Measurements from ENCODE around the gene IL23R. TPM values are rescaled to one million over a fixed set of nuclear protein-coding genes. Genes with fewer than 3 reads are reported as not detected.

IL23R gene
- total RNA-seq, 1 experiment from 2014 or later = not detected

GRCh38 chr1:67209521-67209920, 43.3 kb downstream of the IL23R start:
- Histone ChIP-seq H3K4me2 (ENCODE audit: low read length) (no peak overlapping the region), H3K27me3 (ENCODE audit: insufficient read depth, low read length) (no peaks in the 10 kb centered on the region), H3K9me2 (ENCODE audit: insufficient read depth) (no peaks in the 10 kb centered on the region), H3K27ac (ENCODE audit: low read depth, low read length) (no peak overlapping the region), H3K36me3 (ENCODE audit: control insufficient read depth in 1 of 2, insufficient read depth in 2 of 2, low read length in 2 of 2) (no peaks in the 10 kb centered on the region), H3K9ac (ENCODE audit: low read length) (no peak overlapping the region), H2AFZ (ENCODE audit: low read depth, low read length, poor library complexity, severe bottlenecking) (no peak overlapping the region), H4K20me1 (ENCODE audit: insufficient read depth) (no peaks in the 10 kb centered on the region), H3K79me2 (ENCODE audit: insufficient read depth, low read length) (no peaks in the 10 kb centered on the region), H3K4me1 (ENCODE audit: control insufficient read depth in 1 of 2, insufficient read depth in 2 of 2, low read length in 2 of 2) (no peaks in the 10 kb centered on the region), H3K4me3 (replicated peaks in 1 of 2; ENCODE audit: low read depth in 1 of 2, low read length in 2 of 2) (no peak overlapping the region), H3K9me3 (ENCODE audit: control insufficient read depth in 1 of 2, insufficient read depth in 1 of 2, low read depth in 1 of 2, low read length in 2 of 2) (no peaks in the 10 kb centered on the region)
- BruUV-seq (replicated peaks) = no TSS peak
- ChIA-PET POLR2A (no interaction called here), CTCF (interaction anchor here (1.4 kb wide), 1 partner anchor 291 kb away, joined by 4 read pairs; no protein-coding TSS in a partner anchor), RAD21 (ENCODE audit: low non-redundant PET in 1 of 2, low total read pairs in 2 of 2, uncharacterized antibody in 2 of 2, unreplicated experiment in 2 of 2) (no interaction called here)
- TF ChIP-seq POLR2AphosphoS5 (IDR thresholded peaks at IDR 0.05; ENCODE audit: low read depth, low read length) = no peak
- no peak for TF ChIP-seq ZFX (IDR thresholded peaks at IDR 0.05)
- TF ChIP-seq EZH2phosphoT487 (IDR thresholded peaks at IDR 0.05; ENCODE audit: borderline replicate concordance) = no peak
- no peak for ATAC-seq
- no peak for DNase-seq (ENCODE audit: low read depth, low spot score)
- intact Hi-C loops (cut with micrococcal nuclease) = no loop called here

DNA sequence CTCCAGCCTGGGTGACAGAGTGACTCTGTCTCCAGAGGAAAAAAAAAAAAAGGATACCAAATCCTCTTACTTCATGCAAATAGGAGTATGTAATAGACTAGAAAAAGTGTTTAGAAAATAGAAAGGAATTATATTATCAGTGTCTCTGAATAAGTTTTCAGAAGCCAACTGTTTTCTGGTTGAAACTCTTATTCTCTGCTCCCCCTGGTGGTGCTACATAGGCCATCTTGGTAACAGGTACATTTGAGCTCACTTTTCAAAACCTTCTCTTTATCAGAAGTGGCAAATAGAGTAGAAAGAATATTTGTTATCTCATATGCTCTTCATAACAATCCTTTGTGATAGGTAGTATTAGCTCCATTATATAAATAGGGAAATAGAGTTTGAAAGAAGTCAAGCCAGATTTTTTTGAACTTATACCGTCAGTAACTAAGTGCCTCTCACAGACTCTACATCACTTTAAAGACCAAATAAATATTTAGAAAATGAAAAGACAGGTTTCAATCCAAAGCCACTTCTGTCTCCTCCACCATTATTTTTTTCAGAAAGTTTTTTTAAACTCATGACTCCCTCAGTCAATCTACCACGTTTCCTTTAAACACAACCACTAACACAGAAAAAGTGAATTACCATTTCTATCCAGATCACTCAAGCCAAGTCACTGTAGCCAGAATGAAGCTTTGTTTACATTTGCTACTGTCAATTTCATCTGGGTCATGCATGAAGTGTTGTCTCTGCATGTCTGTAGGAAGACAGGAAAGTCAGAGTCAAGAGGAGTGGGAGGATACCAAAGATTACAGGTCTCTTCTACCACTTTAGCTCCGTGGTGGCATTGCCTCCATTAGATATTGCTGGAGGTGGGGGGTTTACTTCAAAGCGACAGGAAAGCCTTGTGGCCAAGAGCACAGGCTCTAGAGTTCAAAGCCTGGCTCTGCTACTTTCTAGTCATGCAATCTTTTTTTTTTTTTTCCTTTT, 45.6 kb downstream of the IL23R start:
- peak; percentile 46 for ATAC-seq
- RAD21 ChIA-PET (ENCODE audit: low non-redundant PET in 1 of 2, low total read pairs in 2 of 2, uncharacterized antibody in 2 of 2, unreplicated experiment in 2 of 2) = interaction anchor here in 1 of 2 experiments (0.7 to 1.4 kb wide), 3 partner anchors 128 to 447 kb away, joined by 3 to 5 read pairs (median 3); no protein-coding TSS in a partner anchor
- no TSS peak for BruUV-seq (replicated peaks)

More for the DNA sequence above, 45.6 kb downstream of the IL23R start:
- H3K79me2 ChIP-seq (ENCODE audit: insufficient read depth, low read length) = no peaks in the 10 kb centered on the region
- H4K20me1 ChIP-seq (ENCODE audit: insufficient read depth) = no peaks in the 10 kb centered on the region
- H3K27me3 ChIP-seq (ENCODE audit: insufficient read depth, low read length) = no peaks in the 10 kb centered on the region
- no peaks in the 10 kb centered on the region for H3K4me1 ChIP-seq (ENCODE audit: control insufficient read depth in 1 of 2, insufficient read depth in 2 of 2, low read length in 2 of 2)
- H3K9ac ChIP-seq (ENCODE audit: low read length) = no peak overlapping the region
- H3K9me3 ChIP-seq (ENCODE audit: control insufficient read depth in 1 of 2, insufficient read depth in 1 of 2, low read depth in 1 of 2, low read length in 2 of 2) = no peaks in the 10 kb centered on the region
- no peaks in the 10 kb centered on the region for H3K36me3 ChIP-seq (ENCODE audit: control insufficient read depth in 1 of 2, insufficient read depth in 2 of 2, low read length in 2 of 2)
- H3K27ac ChIP-seq (ENCODE audit: low read depth, low read length) = no peak overlapping the region
- H3K4me3 ChIP-seq (replicated peaks in 1 of 2; ENCODE audit: low read depth in 1 of 2, low read length in 2 of 2) = no peak overlapping the region
- CTCF ChIA-PET = interaction anchor here (0.7 to 5.9 kb wide), 23 partner anchors 9 to 450 kb away, joined by 3 to 94 read pairs (median 5); no protein-coding TSS in a partner anchor
- peak; percentile 19 for DNase-seq (ENCODE audit: low read depth, low spot score)
- peak overlapping the region; percentile 6 for H2AFZ ChIP-seq (ENCODE audit: low read depth, low read length, poor library complexity, severe bottlenecking)
- TF ChIP-seq RAD21 (IDR thresholded peaks at IDR 0.05; ENCODE audit: low read depth) = peak; percentile 57
- no peak for TF ChIP-seq FOSL1 (IDR thresholded peaks at IDR 0.05; ENCODE audit: low read depth)
- TF ChIP-seq, protein P1, sequence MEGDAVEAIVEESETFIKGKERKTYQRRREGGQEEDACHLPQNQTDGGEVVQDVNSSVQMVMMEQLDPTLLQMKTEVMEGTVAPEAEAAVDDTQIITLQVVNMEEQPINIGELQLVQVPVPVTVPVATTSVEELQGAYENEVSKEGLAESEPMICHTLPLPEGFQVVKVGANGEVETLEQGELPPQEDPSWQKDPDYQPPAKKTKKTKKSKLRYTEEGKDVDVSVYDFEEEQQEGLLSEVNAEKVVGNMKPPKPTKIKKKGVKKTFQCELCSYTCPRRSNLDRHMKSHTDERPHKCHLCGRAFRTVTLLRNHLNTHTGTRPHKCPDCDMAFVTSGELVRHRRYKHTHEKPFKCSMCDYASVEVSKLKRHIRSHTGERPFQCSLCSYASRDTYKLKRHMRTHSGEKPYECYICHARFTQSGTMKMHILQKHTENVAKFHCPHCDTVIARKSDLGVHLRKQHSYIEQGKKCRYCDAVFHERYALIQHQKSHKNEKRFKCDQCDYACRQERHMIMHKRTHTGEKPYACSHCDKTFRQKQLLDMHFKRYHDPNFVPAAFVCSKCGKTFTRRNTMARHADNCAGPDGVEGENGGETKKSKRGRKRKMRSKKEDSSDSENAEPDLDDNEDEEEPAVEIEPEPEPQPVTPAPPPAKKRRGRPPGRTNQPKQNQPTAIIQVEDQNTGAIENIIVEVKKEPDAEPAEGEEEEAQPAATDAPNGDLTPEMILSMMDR (IDR thresholded peaks at IDR 0.05 in 2 of 3, conservative IDR thresholded peaks at IDR 0.05 in 1 of 3; ENCODE audit: borderline replicate concordance in 1 of 3, insufficient read depth in 1 of 3, low read depth in 2 of 3, low read length in 2 of 3) = peak; percentile 66 to 73 (median 73)
- POLR2A ChIA-PET = interaction anchor here (0.6 to 2.0 kb wide), 3 partner anchors 63 to 289 kb away, joined by 3 to 6 read pairs (median 4); no protein-coding TSS in a partner anchor
- no peak overlapping the region for H3K4me2 ChIP-seq (ENCODE audit: low read length)
- H3K9me2 ChIP-seq (ENCODE audit: insufficient read depth) = no peaks in the 10 kb centered on the region
- intact Hi-C loops (cut with micrococcal nuclease) = loop anchor here (1.0 kb wide), 1 partner anchor 447 kb away; no protein-coding TSS in a partner anchor

Data from HCT116 (cell line).